T-helper 2 cell treated with Interferon-gamma antibody and Interleukin-4, amounts not matched to agents 100 ng/mL and 5 ng/mL, for 36 hours (primary cell): ENCODE results near the gene PRSS3. TPM values are rescaled to one million over a fixed set of nuclear protein-coding genes. Genes with fewer than 3 reads are reported as not detected.
"Not testable (repeated sequence)": the region's sequence is repeated elsewhere in the genome, so short reads cannot be mapped to it uniquely, and the experiment has no call there.

ENCODE experiments used
- intact Hi-C: fragments of 100-400 bp; cut with micrococcal nuclease; formaldehyde crosslinking; loops from one replicate; pipeline ENCODE4 v1.15.1; 2023
- total RNA-seq: library from RNA; stranded (reverse); gene quantifications from 2 replicates; pipeline ENCODE4 v1.2.3, GENCODE V29; 2022

Gene PRSS3
- total RNA-seq, 1 donor from 2014 or later = 0.27 TPM

DNA sequence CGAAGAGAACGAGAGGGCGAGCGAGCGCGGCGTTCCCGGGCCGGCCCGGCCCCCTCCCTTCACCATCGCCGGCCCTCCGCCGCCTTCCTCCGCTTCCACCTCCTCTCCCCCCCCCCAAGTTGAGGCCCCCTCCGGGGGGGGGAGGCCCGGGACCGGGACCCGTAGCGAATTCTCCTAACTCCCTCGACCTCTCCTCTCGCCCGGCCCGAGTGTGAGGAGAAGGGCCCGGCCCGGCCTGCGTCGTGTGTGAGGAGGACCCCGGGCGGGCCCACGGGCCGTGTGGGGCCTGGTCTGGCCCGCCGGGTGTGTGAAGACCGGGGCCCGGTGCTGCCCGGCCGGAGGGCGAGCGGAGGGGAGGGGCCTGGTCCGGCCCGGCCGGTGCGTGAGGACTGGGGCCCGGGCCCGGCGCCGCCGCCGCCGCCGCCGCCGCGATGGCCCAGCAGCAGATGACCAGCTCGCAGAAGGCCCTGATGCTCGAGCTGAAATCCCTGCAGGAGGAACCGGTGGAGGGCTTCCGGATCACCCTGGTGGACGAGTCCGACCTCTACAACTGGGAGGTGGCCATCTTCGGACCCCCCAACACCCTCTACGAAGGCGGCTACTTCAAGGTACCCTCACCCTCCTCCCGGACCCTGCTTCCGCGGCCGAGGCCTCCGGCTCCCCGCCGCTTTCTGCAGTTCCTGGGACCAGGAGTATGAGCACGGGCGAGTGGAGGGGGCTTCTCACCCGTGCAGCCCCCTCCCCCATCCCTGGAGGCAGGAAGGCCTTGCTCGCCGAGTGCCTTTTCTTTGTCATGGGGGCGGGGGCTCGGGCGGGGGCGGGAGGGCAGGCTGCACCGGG is 22.2 kb downstream of the PRSS3 start:
- intact Hi-C loops = loop anchor here (1.0 to 5.0 kb wide), 8 partner anchors 105 to 1265 kb away; partner anchors contain the start of genes DCAF12, KIF24, MYORG and NOL6

DNA sequence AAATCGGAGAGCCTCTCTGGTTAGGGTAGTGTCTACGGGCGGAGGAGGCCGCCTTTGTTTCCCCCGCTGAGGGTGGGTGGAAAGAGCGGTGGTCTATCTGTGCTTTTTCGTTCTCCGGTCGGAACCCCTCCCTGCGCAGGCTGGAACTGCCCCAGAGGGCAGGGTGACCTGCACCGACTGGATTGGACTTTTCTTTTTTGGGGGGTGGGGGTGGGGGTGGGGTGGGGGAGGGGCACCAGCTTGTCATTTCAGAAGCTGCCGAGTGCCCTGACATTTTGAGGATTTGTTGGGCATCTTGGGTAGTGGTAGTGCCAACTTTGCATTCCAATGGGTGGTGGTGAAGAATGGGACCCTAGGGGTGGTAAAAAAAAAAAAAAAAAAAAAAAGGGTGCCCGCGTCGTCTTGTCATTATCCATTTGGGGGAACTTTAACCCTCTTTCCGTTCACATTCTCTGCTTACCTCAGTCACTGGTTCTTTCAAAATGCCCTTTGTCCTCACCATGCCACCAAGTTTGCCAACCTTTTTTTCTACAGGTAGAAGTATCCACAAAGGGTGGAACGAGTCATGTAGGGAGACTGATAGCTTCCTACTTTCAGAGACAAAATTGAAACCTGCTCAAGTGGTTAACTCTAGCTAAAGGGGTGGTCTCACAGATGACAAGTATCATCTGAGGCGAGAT is 22.9 kb downstream of the PRSS3 start:
- intact Hi-C loops = loop anchor here (5.0 kb wide), 5 partner anchors 104 to 1266 kb away; partner anchors contain the start of genes KIF24, NOL6, NUDT2 and SMIM27

DNA sequence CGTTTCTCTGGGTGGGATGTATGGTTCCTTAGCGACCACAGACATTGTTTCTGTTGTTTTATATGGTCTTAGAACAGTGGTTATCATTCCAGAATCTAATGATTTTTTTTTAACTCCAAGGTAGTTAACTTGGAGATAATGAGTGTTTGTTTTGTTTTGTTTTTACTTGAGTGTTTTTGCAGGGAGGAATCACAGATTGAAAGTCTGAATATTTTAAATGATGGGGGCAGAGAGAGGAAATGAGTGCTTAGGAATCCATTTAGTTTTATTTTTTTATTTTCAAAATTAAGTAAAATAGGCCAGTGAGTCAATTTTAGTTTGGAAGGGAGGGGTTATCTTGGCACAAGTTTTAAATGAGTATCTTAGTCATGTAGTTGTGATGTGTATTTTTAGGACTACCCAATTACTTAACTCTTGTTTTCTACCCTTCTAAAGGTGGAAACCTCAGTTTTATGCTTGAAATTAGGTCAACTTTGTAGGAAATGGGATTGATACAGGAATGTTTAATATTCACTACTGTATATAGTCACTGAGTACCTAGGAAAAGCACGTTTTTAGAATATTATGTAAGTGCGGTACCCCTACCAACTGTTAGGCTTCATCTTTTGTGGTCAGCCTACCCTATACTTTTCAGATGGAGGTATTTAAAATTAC is 23.6 kb downstream of the PRSS3 start:
- intact Hi-C loops = loop anchor here (5.0 kb wide), 5 partner anchors 103 to 1267 kb away; partner anchors contain the start of genes KIF24, NOL6, NUDT2 and SMIM27

DNA sequence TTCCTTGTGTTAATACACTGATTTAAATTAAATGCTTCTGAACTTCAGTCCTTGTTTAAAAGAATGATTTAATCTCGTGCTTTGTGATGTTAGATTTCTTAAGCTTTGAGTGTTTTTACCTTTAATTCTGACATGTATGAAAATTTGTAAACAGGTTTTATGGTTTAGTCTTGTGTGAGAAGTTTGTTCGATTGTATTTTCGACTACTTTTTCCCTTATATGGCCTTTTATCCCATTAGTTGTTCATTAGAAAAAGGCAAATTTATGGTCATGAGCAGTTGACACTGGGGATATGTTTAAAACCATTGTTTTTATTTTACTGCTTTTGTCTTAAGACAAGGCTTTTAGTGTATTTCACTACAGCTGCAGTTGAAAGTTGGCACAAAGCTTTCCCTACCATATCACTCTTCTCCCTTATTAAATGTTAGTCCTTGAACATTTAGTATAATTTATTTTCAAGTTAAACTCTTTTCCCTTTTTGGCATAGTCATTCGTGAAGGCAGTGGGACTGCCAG is 24.9 kb downstream of the PRSS3 start:
- intact Hi-C loops = no loop called here

DNA sequence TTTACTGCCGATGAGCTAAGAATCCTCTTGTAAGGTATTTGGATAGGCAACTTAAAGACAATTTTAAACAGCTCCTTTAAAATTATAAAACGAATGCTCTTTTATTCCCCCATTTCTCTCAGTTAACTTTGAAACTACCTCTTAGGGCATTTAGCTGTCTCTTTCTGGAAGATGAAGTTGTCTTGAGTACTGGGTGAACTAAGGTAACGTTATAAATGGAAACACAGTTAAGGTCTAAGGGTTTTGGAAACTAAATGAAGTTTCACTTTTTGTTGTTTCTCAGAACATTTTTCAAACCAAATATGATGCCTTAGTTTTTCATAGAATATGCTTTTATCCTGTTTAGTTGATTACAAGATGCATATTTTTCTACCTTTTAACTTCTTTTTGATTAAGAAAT is 28.4 kb downstream of the PRSS3 start:
- intact Hi-C loops = no loop called here

DNA sequence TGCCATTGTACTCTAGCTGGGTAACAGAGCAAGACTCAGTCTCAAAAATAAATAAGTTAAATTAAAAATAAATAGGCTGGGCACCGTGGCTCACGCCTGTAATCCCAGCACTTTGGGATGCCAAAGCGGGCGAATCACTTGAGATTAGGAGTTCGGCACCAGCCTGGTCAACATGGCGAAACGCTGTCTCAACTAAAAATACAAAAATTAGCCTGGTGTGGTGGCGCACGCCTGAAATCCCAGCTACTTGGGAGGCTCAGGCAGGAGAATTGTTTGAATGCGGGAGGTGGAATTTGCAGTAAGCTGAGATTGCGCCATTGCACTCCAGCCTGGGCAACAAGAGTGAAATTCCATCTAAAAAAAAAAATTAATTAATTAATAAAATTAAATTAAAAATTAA is 31.9 kb downstream of the PRSS3 start:
- intact Hi-C loops = not testable (repeated sequence)

DNA sequence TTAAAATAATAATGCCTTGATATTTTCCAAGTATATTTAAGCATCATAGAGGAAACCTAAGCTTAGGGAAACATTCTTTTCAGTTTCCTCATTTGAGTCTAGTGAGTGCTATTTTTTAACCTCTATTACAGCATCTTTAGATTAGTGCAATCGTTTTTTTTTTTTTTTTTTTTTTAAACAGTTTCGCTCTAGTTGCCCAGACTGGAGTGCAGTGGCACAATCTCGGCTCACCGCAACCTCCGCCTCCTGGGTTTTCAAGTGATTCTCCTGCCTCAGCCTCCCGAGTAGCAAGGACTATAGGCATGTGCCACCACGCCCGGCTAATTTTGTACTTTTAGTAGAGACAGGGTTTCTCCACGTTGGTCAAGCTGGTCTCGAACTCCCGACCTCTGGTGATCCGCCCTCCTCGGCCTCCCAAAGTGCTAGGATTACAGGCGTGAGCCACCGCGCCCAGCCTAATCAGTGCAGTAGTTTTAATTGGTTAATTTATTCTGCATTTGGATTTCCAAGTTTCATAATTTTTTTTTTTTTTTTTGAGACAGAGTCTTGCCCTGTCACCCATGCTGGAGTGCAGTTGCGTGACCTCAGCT is 34.4 kb downstream of the PRSS3 start:
- intact Hi-C loops = not testable (repeated sequence)

DNA sequence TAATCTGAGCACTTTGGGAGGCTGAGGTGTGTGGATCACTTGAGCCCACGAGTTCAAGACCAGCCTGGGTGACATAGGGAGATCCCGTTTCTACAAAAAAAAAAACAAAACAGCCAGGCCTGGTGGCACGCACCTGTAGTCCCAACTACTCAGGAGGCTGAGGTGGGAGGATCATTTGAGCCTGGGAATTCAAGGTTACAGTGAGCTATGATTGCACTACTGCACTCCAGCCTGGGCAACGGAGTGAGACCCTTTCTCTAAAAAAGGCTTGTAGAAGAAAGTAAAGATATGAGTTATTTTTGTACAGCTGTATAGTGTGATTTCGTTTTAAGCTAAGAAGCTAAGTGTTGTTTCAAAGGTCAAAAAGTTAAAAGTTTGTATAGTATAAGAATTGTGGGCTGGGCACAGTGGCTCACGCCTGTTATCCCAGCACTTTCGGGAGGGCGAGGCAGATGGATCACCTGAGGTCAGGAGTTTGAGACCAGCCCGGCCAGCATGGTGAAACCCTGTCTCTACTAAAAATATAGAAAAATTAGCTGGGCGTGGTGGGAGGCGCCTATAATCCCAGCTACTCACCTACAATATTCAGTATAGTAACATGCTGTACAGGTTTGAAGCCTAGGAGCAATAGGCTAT is 40.4 kb downstream of the PRSS3 start:
- intact Hi-C loops = no loop called here

DNA sequence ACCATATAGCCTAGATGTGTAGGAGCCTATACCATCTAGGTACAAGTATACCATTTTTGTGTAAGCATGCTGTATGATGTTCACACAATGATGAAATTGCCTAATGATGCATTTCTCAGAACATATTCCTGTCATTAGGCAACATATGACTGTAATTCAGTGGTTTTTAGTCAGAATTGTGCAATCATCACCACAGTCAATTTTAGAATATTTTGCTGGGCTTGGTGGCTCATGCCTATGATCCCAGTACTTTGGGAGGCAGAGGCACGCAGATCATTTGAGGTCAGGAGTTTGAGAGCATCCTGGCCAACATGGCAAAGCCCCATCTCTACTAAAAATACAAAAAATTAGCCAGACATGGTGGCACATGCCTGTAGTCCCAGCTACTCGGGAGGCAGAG is 40.9 kb downstream of the PRSS3 start:
- intact Hi-C loops = not testable (repeated sequence)

DNA sequence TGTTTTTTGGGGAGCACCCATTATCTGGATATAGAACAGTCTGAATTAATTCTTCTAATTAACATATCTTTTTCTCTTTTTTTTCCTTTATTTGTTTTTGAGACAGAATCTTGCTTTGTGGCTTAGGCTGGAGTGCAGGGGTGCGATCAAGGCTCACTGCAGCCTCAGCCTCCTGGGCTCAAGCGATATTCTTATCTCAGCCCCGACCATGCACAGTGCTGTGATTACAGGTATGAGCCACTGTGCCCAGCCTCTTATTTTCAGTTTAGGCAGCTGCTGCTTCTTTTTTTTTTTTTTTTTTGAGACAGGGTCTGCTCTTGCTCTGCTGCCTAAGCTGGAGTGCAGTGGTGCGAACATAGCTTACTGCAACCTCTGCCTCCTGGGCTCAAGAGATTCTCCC is 41.8 kb downstream of the PRSS3 start:
- intact Hi-C loops = no loop called here

DNA sequence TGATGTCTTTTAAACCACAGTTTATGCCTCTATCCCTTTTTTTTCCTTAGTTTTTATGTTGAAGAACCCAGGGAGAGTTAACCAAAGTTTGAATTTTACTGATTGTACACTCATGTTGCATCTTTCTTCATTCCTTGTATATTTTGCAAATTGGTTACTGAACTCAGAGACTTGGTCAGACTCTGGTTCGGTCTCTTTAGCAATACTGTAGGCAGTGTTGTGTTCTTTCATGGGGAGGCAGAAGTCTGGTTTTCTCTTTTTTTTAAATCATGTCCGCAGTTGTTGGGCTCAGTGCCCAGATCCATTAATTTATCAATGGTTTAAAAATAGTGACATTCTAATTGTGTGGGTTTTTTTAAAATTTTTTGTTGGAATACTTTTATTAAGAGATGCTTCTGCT is 45.0 kb downstream of the PRSS3 start:
- intact Hi-C loops = no loop called here

DNA sequence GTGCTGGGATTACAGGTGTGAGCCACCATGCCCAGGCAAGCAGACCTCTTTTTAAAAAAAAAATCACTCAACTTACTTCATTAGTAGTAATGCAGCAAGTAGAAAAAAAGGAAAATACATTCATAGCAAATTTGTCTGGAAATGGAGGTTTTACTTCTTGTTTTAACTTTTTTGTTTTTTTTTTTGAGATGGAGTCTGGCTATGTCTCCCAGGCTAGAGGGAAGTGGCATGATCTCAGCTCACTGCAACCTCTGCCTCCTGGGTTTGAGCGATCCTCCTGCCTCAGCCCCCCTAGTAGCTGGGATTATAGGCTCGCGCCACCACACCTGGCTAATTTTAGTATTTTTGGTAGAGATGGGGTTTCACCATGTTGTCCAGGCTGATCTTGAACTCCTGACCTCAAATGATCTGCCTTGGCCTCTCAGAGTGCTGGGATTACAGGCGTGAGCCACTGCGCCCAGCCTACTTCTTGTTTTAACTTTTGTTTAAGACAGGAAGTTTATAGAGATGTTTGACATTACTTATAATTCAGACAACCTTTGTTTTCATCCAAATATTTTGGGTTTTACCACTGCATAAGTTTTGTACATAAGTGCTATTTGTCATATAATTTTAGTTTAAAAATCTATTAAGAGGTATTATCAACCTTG is 48.1 kb downstream of the PRSS3 start:
- intact Hi-C loops = no loop called here

DNA sequence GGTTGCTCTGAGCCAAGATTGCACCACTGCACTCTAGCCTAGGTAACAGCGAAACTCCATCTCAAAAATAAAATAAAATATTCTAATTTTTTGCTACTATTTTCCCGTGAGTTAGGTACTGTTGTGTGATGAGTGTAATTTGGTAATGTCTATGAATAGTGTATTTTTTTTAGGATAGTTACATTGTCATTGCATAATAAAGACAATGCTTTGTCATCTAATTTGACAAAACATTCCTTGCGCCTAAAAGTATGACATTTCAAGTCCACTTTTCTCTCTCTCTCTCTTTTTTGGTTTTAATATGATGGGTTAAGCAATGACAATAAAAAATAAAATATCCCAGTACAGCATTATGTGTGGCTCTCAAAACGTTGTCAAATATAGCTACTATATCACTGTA is 50.9 kb downstream of the PRSS3 start:
- intact Hi-C loops = no loop called here

DNA sequence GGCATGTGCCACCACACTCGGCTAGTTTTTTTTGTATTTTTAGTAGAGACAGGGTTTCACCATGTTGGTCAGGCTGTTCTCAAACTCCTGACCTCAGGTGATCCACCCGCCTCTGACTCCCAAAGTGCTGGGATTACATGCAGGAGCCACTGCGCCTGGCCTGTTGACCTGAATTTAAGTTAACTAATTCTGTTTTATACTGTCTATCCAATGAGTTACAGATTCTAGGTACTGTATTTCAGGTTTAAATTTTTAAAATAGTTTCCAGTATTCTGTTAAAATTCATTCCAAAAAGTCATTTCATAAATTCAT is 52.5 kb downstream of the PRSS3 start:
- intact Hi-C loops = not testable (repeated sequence)

Other genes starting within 250 kb of the PRSS3 start
- gene UBE2R2, start 21.6 kb downstream of the PRSS3 start, total RNA-seq = 35.1 and 35.7 TPM in 2 replicates